Effector CD4-positive, alpha-beta T cell (primary cell): ENCODE results near the gene GALNT1.

ENCODE experiments used
- DNase-seq: peaks from one replicate; pipeline ENCODE4 v3.0.0-alpha.2; 2020

GALNT1 gene

GRCh38 chr18:35618696-35619095 lies 37.2 kb downstream of the GALNT1 start:
- DNase-seq, result no peak

GRCh38 chr18:35619464-35619863 lies 37.9 kb downstream of the GALNT1 start:
- no peak for DNase-seq

- no peak for DNase-seq
Observed at GRCh38 chr18:35619941-35620340, 38.4 kb downstream of the GALNT1 start.

GRCh38 chr18:35620765-35621164 lies 39.2 kb downstream of the GALNT1 start:
- no peak for DNase-seq

DNA sequence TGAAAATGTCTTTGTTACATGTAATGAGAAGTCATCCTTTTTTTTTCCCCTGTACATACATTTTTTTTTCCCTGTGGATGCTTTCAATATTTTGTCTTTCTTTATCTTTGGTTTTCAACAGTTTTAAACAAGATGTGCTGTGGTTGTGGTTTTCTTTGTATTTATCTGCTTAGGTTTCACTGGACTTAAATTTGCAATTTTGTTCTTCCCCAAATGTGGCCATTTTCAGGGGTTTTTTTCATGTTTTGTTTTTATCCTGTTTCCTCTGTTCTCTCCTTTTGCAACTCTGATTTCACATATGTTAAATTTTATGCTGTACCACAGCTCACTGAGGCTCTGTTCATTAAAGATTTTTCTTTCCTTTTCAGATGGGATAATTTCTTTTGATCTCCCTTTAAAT lies 41.7 kb downstream of the GALNT1 start:
- no peak for DNase-seq

DNA sequence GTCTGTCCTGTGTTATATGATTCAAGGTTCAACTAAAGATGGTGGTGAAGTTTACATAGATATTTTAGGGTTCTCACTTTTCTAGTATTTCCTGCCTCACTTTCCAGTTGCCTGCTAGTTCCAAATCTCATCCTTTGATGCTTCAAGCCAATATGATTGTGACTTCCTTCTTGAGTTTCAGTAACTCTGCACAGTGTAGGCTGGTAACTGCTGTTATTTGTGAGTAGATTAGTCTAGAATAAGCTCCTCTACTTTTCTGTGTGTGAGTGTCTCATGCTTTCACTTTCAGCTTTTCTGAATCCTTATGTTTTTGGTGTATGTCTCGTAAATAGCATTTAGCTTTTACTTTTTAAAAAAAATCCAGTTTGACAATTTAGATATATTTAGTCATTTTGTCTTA lies 42.6 kb downstream of the GALNT1 start:
- DNase-seq, result no peak

DNA sequence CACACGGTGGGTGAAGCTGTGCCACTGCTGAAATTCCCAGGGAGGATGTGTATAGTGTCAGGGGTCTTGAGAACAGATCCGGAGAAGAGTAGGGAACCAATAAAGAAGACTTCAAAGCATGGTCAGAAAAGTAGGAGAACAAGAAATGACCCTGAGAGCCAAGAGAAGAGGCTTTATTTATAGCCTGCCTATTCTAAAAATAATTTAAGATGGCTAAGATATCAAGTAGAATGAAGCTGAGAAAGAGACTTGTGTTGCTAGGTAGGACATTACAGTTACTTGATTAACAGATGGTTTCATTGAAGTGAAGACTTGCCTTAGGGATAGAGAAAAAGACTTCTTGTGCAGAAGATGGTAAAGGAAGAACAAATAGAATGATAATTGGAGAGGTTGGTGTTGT lies 43.7 kb downstream of the GALNT1 start:
- DNase-seq, result no peak

GRCh38 chr18:35633761-35634160 lies 52.2 kb downstream of the GALNT1 start:
- no peak for DNase-seq

GRCh38 chr18:35634323-35634722 lies 52.8 kb downstream of the GALNT1 start:
- DNase-seq, result no peak

DNA sequence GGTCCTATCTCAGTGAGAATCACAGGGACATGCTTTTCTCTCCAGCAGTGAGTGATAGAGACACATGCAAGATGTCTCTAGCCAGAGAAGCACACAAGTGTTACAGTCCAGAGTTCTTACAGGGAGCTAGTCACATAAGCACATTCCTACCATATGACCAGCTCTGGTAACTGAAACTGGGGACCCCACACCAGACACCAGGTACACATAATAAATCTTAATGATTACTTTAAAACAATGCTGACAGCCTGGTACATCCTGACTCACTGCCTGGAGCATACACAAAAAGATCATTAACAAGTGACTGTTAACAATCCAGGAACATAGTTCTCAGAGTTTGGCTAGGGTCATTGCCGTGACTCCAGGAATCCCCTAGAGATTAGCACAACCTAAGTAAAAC lies 53.6 kb downstream of the GALNT1 start:
- no peak for DNase-seq

- DNase-seq, result no peak
Observed at GRCh38 chr18:35637227-35637626, 55.7 kb downstream of the GALNT1 start.

DNA sequence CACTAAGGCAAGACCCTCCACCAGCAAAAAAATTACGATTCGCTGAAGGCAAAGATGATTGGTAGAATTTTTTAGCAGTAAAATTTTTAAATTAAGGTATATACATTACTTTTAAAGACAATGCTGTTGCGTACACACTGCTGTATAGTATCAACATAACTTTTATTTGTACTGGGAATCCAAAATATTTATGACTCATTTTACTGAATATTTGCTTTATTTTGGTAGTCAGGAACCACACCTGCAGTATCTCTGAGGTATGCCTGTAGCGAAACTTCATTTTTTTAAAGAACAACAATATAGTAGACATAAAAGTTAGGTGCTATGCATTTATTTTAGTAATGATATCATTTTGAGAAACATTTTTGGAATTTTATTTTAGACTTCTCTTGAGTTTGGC lies 57.8 kb downstream of the GALNT1 start:
- no peak for DNase-seq

DNA sequence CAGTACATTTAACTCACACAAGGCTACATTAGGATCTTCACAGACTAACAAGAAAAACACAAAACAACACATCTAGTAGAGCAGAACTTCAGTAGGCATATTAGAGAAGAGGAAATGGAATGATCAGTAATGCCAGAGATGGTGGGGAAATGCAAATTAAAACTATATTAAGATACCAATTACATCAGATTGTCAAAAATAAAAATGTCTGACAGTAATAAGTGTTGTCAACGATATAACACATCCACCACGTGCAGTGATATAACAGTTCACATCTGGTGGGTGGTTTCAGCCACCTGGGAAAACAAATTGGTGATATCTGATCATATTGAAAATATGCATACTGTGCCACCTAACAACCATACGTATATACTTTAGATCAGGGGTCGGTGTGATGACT lies 59.9 kb downstream of the GALNT1 start:
- DNase-seq, result no peak

DNA sequence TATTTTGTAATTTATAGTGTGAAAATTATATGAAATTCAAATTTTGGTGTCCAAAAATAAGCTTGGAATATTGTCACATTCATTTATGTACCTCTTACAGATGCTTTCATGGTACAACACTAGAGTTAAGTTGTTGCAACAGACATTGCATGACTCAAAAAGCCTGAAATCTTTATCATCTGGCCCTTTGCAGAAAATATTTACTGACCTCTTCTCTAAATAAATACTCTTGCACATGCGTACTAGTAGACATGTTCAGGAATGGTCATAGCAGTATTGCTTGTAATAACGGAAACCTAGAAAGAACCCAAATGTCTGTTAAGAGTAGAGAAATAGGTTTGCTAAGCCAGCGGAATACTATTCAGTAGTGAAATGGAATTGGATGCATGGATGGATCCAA lies 60.4 kb downstream of the GALNT1 start:
- DNase-seq, result no peak

DNA sequence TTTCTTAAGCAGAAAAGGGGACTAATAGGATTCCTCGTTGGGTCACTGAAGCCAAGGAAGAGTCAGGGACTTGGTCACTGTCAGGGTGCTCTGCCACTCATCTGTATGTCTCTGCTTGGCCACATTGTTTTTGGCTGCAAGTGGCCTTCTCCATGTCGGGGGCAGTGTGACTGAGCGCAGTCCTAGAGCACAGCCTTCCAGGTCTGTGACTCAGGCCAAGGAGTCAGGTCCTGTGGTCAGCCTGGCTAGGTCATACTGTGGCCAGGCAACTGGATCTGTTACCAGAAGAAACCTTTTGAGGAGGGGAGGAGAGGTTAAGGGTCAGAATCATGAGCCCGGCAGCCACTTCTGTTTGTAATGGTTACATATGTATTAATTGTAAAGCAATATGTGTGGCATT lies 61.3 kb downstream of the GALNT1 start:
- no peak for DNase-seq

DNA sequence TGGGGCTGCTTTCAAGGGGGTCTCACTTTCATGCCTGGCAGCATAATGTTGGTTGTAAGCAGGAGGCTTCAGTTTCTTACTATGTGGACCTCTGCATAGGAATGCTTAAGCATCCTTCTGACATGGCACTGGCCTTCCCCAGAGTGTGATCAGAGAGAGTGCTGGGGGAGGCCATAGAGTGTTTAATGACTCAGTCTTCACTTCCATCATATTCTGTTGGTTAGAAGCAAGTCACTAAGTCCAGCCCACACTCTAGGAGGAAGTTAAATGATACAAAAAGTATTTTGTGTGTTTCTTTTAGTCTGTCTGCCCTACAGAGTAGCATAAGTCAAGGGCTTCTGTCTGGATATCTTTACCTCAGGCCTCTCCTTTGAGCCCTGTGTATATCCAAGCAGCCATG lies 64.9 kb downstream of the GALNT1 start:
- DNase-seq, result no peak

DNA sequence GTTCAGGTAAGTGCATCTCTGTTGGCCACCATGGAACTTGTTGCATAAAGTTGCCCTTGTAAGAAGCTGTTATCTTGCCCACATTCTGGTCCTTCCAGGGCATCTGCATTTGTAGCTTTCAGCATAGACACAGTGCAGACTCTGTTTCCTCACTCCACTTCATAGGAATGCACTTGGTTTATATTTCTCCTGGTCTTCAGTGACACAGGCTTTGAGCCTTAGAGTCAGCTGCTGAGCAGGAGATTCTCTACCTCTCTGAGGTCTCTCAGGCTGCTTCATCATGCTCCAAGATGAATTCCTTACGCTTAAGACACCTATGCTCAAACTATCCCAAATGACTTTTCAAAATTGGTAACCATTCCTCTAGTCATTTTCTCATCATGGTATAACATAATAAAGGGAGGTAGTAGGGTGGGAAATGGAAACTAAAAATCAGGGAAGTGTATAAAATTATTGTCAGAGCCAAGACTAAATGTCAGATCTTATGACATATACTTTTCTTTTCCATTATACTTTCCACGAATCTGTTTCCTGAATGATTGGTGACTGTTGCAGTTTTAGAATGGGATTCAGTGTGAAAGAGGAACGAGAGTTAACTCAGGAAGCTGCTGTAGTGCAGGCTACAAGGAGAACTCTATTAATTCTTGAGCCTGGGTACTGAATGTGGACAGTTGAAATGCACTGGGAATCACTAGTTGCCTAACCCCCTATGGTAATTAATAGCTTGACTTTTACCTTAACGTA lies 72.0 kb downstream of the GALNT1 start:
- no peak for DNase-seq

DNA sequence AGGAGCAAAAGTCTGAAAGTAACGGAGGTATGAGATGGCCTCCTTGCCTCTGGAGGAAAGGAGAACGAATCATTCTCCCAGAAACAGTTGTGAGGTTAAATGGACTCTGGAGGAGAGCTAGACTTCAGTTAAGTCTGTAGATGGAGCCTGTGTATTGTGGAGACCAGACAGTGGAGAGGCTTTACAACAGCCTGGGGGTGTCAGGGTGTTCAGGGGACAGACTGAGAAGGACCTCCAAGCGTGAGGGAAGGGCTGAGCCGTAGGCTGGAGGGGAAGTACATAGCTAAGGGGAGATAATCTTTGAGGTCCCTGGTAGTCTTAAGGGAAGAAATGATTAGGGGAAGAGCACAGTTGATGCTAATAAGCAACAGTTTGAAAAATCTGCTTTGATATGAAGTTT lies 76.6 kb downstream of the GALNT1 start:
- no peak for DNase-seq

DNA sequence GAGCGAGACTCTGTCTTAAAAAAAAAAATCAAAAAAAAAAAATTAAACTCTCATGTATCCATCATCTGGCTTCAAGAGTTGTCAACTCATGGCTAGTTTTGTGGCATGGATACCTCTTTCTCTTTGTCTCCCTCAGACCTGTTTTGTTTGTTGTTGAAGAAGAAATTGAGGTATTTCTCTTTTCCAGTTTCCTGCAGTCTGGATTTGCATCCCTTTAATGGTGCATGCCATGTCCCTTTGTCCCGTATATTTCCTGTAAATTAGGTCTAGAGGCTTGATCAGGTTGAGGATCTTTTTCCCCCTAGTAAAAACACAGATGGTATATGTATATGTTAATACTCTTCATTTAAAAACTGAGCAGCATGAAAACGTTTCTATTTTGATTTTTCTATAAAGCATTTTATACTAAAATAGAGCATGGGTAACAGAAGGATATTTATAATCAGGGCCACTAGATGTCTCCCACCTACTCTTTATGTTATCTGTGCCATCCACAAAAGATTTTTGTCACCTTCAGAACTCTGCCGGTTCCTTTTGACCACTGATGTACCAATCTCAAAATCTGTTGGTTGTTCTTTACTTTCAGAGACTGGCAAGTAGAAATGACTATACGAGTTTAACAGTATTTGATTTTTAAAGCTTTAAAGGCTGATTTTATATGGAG lies 80.1 kb downstream of the GALNT1 start:
- no peak for DNase-seq

DNA sequence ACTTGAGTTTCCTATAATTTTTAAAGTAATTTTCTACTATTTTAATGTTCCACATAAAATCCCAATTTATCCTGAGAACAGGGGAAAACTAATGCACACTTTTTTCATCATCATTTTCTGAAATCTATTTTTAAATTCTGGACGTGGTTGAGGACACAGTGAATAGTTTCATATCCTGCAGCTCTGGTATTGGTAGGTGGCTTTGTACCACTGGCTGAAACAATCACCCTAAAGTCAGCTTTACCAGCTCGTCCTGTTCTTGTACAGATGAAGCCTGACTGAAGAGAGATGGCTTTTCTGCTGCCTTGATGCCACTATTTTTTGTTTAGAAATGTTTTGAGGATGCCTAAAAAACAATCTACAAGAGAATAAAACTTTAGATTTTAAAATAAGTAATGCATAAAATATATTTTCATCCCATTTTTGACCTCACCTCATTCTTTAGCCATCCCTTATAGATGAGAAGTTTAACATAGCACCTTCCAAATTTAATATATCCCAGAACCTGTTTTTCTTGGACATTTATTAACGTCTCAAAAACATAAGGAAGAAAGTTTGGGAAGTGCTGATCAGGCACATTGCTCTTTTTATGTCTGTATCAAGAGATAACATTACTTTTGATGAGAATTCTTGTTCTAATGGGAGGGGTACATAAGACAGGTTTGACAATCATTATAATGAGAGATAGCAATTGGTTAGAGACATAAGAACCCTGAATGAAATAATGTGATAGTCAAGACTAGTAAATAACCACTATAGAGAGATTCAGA lies 80.9 kb downstream of the GALNT1 start:
- DNase-seq, result no peak

DNA sequence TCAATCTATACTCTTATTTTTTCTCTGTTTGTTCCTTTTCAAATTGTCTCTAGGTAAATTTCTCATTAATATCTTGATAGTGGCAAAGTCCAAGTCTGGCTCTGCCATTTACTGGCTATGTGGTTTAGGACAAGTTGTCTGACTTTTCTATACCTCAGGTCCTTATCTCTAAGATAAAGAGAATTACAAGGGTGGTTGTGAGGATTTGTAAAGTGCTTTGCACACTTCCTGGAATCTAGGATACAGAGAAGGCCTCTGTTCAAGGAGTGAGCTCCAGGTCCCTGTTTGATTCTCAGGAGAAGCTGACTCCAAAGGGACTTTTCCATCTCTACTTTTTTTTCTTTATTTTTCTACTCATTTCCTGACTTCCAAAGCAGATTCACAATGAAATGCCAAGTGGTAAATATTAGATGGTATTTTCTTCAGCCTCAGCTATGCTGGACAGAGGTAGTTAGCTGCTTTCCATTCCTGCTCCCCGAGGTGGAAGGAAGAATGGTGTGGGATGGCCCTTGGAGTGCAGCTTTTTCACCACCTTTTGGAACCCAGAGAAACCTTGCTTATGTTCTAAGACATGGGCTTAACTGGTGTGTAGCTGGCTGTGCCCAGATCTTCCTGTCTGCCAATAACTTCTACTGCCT lies 90.5 kb downstream of the GALNT1 start:
- no peak for DNase-seq

GRCh38 chr18:35672897-35673296 lies 91.4 kb downstream of the GALNT1 start:
- no peak for DNase-seq

GRCh38 chr18:35673682-35674081 lies 92.1 kb downstream of the GALNT1 start:
- no peak for DNase-seq

DNA sequence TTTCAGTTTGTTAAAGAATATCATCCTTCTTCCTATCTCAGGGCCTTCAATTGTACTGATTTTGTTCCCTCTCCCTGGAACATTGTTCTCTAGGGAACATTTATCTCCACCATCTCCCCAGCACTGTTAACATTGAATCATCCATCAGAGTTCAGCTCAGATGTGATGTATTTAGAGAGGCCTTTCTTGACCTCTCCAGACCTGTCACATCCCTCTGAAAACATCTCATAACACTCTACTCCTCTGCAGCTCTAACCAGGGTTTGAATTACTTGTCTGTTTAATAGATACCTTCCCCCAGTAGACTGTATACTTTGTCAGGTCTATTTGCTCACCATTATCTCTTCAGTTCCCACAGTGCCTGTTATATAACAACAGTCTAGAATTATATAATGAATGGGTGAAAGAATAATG lies 98.6 kb downstream of the GALNT1 start:
- no peak for DNase-seq
